Stimulated activated CD4-positive, alpha-beta T cell treated with anti-CD3 and anti-CD28 coated beads, Interleukin-12 subunit alpha, Interleukin-12 subunit beta, amount 100 ng/mL, for 4 hours (primary cell): ENCODE data around the gene ID1.
A peak's percentile ranks its signal among the peaks of the same experiment; 100 is the strongest.

ENCODE experiments used
- DNase-seq: peaks from one replicate; pipeline ENCODE4 v3.0.0-alpha.2; 2020

The ID1 gene

DNA sequence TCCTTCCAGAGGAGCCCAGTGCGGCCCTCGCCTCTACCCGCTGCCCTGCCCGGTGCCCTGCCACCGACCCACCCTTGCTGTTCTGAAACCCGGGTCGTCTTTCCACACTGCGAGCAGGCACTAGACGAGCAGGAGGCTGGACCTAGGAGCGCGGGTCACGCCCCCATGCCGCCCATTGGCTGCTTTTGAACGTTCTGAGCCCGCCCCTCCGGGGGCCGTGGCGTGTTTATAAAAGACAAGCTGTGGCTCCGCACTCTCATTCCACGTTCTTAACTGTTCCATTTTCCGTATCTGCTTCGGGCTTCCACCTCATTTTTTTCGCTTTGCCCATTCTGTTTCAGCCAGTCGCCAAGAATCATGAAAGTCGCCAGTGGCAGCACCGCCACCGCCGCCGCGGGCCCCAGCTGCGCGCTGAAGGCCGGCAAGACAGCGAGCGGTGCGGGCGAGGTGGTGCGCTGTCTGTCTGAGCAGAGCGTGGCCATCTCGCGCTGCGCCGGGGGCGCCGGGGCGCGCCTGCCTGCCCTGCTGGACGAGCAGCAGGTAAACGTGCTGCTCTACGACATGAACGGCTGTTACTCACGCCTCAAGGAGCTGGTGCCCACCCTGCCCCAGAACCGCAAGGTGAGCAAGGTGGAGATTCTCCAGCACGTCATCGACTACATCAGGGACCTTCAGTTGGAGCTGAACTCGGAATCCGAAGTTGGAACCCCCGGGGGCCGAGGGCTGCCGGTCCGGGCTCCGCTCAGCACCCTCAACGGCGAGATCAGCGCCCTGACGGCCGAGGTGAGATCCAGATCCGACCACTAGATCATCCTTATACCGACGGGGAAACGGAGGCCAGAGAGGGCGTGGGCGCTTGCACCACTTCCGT lies at the start of gene ID1:
Gene ID1, plus strand, starts transcription at position 259 of the 871 bp plus-strand sequence. Its CDS starts 99 bp downstream, at position 358.
- peak; percentile 86 for DNase-seq

DNA sequence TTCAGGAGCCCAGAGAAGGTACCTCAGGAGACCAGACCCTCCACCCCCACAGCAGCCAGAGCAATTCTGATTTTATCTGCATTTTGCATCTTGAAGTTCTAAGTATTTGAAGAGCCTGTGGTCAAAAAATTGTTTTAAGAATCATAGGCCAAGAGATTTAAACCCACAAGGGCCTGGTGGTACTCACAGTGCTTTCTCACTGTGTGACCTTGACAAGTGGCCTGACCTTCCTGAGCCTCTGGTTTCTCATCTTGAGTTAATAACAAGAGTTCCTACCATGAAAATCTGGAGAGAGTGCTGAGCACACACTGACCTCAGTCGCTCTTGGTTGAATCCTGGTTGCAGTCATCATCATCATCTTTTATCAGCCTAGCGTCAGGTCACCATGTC lies 45.4 kb upstream of the ID1 start:
- DNase-seq = no peak

GRCh38 chr20:31560094-31560745 lies 44.9 kb upstream of the ID1 start:
- peak; percentile 72 for DNase-seq

DNA sequence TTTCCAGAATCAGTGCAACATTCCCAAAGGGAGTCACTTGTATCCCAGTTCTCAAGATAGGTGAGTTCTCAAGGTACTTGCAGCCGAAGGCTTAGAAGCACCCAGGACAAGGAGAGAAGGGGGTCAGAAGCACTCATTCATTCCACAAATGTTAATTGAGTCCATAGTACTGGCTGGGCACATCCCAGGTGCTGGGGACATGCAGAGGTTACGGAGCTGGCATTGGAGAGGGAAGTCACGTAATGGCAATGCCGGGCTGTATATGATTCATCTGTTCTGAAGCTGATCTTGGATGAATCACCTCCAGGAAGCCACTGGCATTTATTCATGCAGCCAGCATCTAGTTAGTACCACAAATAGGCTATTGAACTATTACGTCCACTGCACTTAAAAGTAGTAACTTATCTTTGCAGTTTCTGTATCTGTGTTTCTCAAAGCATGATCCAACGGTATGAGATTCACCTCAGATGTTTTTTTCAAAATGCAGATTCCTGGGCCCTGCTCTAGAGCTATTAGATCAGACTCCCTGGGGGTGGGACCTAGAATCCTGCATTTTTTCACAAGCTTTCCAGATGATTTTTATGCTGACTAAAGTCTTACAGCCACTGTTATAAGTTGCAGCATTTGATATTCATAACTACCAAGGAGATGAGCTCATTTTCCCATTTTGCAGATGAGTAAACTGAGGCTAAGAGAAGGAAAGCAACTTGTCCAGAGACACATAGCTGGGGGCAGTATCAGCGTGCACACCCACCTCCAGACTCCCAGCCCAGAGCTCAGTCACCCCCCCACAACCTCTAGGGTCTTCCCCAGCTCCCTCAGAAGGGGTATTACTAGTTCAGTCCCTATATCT lies 44.1 kb upstream of the ID1 start:
- no peak for DNase-seq

DNA sequence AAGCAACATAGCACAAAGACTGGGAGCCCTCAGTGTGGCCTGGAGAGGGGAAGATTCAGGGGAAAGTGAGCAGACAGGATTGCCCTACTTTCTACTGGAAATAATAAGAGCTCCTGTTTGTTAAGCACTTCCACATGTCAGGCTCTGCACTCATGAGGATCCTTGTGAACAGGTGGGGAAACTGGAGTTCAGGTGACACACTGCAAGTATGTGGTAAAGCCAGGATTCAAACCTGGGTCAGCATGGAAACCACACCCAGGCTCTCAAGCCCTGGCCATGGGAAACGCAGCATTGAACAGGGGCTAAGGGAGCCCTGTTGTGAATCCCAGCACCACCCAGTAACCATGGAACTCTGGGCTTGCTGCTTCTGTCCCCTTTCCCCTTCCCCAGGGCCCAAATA lies 42.8 kb upstream of the ID1 start:
- no peak for DNase-seq

DNA sequence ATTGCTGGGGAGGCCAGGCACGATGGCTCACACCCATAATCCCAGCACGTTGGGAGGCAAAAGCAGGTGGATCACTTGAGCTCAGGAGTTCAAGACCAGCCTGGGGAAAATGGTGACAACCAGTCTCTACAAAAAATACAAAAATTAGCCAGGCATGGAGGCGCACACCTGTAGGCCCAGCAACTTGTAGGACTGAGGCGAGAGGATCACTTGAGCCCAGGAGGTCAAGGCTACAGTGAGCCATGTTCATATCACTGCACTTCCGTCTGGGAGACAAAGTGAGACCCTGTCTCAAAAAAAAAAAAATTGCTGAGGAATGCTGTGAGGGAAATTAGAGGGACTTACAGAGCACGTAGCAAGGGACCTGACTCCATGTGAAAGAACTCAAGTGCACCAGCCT lies 40.8 kb upstream of the ID1 start:
- DNase-seq = no peak

DNA sequence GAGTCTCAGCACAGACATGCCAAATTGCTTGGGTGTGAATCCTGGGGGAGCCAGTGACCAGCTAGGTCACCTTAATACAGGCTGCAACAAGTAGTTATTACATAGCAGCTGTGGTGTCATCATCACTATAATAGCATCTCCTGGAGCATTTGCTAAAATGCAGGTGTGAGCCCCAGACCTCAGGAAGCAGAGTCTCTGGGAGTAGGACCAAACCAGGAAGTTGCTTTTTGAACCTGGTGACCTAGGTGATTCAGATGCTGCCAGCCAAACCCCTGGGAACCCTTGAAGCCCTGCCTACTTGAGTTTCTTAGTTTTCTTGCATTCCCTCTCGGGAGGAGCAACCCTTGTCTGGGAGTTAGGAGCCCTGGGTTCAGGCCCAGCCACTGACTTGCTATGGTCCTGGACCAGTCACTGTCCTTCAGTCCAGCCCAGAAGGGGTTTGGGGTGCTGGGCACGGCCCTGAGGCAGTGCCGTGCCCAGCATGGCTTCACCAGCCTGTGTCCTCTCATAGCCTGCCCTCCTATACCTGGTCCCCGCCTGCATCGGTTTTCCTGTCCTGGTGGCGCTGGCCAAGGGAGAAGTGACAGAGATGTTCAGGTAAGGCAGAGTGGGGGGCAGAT lies 39.3 kb upstream of the ID1 start:
- DNase-seq = no peak

GRCh38 chr20:31566319-31566657 lies 38.8 kb upstream of the ID1 start:
- DNase-seq = no peak

DNA sequence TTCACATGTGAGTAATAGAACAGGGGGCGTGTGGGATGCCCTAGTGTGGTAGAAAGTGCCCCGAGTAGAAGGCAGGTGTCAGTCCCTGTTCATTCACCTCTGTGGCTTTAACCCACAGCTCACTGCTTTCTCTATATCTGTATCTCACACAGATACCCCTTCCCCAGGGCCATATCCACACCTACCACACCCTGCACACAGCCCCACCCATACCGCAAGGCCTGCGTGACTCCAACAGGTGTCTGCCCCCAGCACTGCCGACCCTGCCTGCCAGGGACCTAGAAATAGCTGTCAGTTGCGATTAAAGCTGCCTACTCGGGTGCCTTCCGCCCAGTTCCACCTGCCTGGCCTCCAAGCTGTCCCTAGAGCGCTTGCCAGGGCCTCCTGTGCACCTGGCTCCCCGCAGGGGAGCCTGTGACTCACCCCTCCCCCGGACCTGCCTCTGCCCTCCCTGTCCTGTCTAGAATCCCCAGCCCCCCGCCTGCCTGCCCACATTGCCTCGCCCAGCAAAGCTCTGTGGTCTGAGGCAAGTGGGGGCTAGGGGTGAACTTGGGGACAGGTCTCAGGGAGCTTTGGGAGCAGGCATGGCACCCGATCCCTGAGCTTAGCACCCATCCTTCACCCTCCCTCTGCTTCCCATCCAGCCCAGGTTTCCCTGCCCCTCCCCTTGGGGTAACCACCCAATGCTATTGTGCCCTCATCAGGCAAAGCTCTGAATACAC lies 38.3 kb upstream of the ID1 start:
- DNase-seq = no peak

GRCh38 chr20:31567380-31567720 lies 37.7 kb upstream of the ID1 start:
- DNase-seq = no peak

GRCh38 chr20:31568041-31568731 lies 36.9 kb upstream of the ID1 start:
- no peak for DNase-seq

DNA sequence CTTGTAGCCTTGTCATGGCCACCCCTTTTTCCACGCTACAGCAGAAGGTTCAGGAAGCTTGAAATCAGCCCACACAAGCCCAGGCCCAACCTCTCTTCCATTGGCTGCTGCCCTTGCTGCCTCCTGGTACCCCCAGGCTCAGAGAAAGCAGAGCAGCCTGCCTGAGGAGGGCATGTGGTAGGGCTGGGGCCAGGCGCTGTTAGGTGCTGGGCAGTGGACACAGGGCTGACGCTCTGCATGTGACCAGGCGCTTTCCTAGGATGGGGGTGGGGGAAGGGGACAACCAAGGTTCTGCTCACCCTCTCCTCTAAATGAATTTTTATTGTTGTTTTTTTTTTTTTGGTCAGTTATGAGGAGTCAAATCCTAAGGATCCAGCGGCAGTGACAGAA lies 36.3 kb upstream of the ID1 start:
- no peak for DNase-seq

- DNase-seq = peak; percentile 60
Observed at GRCh38 chr20:31569163-31570020, 35.7 kb upstream of the ID1 start.

- no peak for DNase-seq
Observed at GRCh38 chr20:31570021-31570463, 35.0 kb upstream of the ID1 start.

GRCh38 chr20:31570735-31571617 lies 34.1 kb upstream of the ID1 start:
- no peak for DNase-seq

DNA sequence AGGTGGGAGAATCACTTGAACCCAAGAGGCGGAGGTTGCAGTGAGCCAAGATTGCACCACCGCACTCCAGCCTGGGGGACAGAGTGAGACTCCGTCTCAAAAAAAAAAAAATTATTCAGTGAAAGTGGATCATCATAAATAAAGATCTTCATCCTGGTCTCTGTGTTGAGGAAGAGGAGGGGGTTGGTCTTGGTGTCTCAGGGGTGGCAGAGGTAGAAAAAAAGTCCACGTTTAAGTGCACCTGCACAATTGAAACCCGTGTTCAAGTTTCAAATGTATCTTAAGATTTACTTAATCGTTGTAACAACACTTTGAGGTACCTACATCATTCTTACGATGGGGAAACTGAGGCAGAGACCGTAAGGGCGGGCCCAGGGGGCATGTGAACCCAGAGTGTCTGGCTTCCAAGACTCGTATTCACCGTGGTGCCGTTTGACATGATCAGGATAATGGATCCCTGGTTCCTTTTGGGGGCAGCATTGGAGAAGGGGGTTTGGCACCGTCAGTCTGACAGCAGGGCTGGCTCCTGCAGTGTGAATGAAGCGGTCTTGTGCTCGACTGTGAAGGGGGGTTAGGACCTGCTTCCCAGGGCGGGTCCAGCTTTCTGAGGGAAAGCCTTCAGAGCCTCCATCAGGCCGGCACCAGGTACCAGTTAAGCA lies 32.9 kb upstream of the ID1 start:
- DNase-seq = no peak

DNA sequence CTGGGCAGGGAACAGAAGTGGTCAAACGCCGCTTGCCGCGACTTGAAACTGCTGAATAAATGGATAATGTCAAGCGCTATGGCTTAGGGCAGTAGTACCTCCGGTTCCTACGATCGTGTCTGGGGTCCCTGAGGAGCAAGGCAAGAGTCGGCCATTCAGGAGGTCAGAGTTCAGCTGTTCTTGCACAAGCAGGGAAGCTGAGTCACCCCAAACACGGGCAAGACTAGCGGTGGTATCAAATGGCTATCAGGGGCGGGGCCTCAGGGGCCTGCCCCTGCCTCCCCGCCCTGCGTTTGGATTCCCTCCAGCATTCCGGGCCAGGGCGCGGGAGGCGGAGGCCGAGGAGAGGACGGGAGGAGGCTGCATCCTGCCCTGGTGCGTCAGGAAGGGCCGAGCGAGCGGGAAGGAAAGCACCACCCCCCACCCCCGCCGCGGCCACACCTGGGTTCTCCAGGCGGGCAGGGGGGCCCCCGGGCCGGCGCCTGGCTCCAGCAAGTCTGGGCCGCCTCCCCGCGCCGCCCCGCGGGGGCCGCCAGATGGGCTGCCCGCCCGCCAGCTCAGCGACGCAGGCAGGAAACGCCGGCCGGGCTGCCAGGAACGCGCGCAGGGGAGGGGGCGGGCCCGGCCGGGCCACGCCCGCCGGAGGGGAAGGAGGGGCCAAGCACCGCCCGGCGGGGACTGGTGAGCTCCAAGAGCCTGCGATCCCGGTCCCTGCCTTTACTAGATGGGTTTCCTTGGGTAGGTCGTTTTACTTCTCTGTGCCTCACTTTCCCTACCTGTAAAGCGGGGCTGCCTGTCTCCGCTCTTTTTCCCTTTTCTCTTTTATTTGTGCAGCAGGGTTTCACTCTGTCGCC lies 32.2 kb upstream of the ID1 start:
- peak; percentile 86 for DNase-seq
